ENCODE data around the gene GPR89A.
"Not testable (repeated sequence)": the region's sequence is repeated elsewhere in the genome, so short reads cannot be mapped to it uniquely, and the experiment has no call there.

GRCh38 chr1:145590806-145591205, 17.0 kb upstream of the GPR89A start:
- TF ChIP-seq CTCF (IDR thresholded peaks at IDR 0.05) = peak in 4 of 6 experiments; percentile 19 to 48 (median 38)
- TF ChIP-seq POLR2A (IDR thresholded peaks at IDR 0.05) = not testable (repeated sequence)
